Activated CD8-positive, alpha-beta memory T cell treated with anti-CD3 and anti-CD28 coated beads for 36 hours (primary cell): Measurements from ENCODE around the gene CDKL5. TPM values are rescaled to one million over a fixed set of nuclear protein-coding genes. Genes with fewer than 3 reads are reported as not detected.
"Not testable (repeated sequence)": the region's sequence is repeated elsewhere in the genome, so short reads cannot be mapped to it uniquely, and the experiment has no call there.

ENCODE experiments used
- CTCF ChIA-PET: fragments of 350-600 bp; sonication (Branson Sonifier 250); formaldehyde crosslinking; loops from one replicate; lab custom pipeline; 2021; ENCODE audit warnings: antibody characterized with exemption; lab: Charles Lee
- POLR2A ChIA-PET: fragments of 350-600 bp; sonication (Branson Sonifier 250); formaldehyde crosslinking; loops from one replicate; lab custom pipeline; 2021; ENCODE audit warnings: antibody characterized with exemption; lab: Charles Lee
- total RNA-seq, 2 experiments: library from RNA; stranded (reverse); gene quantifications; one replicate each; pipeline ENCODE4 v1.2.3, GENCODE V29; 2021

CDKL5 gene
- total RNA-seq, 2 experiments from 2014 or later, result 1.1 TPM

DNA sequence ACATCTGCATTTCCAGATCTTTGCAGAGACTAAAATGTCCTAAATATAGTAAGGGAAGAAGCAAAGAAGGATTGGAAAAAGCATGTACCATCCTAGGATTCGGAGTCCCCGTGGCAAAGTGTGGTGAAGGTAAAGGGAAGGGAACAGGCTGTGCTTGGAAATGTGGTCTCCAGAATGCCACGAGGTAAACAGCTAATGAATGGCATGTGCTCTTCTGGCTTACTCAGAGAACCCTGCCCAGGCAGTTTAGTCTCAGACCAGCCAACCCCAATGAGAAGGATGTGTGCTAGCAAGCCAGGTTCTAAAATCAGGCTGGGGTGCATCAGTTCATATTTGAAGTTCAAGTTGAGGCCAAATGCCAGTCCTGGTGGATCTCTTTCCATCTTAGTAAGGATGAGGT is 133.4 kb downstream of the CDKL5 start:
- POLR2A ChIA-PET, result no interaction called here
- CTCF ChIA-PET, result no interaction called here

DNA sequence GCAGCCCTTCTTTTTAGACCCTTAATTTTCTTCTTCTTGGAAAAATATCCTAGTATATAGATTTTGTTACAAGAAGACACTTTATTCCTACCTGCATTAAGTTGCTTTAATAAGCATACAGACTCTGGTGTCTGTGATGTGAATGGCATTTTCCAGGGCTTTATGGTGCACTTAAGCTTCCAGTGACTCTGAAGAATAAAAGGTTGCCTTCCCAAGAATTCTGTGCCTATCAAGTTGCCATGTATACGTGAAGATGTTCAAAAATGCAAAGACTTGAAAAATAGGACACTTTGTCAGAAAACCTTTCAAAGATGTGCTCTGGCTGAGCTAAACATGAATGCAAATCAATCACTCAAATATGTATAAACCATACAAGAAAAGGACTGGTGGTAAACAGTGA is 135.6 kb downstream of the CDKL5 start:
- ChIA-PET POLR2A (no interaction called here), CTCF (no interaction called here)

DNA sequence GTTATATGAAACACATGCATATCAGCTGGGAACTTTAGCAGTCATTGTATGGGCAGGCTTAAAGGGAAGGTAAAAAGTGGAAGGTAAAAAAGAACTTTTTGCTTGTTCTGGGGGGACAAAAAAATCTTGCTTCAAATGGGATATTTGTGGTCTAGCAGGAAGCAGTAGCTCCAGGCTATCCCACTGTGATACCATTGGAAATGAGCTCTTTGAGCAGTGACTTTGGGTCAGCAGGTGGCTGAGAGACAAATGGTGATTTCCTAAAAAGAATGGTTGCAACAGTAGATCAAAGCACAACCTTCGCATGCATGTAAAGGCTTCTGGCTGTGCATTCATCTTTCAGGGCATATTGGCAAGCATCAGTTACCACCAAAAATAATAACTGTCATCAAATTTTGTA is 140.3 kb downstream of the CDKL5 start:
- ChIA-PET POLR2A (no interaction called here), CTCF (no interaction called here)

DNA sequence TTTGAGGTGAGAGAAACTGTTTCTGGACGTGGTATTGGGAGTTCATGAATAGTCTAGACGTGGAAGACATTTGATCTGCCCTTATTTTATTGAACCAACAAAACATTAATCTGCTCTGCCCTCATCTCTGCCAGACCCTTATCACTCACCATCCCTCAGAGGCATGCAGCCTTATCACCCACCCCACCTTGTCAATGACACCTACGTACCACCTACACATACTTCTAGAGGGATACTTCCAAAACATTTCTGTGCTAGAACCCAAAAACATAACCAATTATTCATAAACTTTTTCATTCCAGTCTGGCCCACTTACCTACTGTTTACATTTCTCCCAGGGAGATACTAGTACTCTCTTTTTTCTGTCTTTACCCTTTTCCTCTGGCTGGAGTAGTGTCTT is 141.3 kb downstream of the CDKL5 start:
- ChIA-PET POLR2A (no interaction called here), CTCF (no interaction called here)

DNA sequence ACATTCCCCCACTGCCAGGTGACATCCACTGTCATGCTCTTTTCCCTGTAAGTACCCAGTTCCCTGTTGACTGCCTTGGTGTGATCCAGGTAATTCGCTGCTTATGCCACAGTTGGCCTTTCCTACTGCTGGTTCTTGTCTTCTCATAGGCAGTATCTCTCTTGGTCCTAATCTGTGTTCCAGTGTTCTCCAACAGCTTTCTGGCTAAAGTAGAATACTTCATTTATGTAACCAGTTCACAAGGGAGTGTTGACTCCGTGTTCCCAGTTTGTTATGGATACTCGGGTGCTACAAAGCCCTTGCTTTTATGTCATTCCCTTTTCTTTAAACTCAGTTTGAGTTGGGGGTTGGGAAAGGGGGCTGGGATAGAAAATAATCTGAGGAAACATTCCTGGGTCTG is 148.1 kb downstream of the CDKL5 start:
- CTCF ChIA-PET, result no interaction called here
- POLR2A ChIA-PET, result no interaction called here

DNA sequence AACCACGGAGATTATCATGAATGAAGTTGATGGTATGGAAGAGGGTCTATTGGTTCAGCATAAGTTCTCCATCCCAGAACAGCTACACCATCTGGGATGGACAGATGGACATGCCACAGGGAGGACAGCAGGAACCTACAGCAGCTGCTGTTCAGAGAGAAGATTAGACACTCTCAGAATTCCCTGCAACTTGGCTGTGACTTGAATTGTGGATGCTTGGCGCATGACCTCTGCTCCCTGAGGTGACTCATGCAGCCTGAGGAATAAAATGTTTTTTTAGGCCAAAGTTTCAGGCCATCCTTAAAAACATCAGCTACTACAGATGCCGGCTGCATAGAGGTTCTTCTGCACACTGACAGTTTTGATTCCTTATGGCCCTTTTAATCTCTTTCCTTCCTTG is 149.2 kb downstream of the CDKL5 start:
- POLR2A ChIA-PET, result no interaction called here
- CTCF ChIA-PET, result no interaction called here

DNA sequence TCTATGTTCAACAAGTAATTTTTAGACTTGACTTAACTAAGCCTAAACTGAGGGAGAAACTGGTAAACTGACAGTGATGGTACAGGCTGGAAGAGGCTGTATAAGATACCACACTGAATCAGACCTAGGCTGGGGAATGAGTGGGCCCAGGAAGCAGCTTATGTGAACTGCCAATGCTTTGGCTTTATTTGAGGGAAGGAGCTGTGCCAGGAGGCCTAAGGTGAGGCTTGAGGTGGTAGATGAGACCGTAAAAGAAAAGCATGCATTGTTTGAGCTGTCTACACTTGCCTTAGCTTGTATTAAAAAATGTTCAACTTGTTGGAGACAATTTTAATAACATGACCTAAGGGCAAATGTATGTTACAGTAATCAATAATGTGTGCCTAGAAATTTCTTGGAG is 150.3 kb downstream of the CDKL5 start:
- POLR2A ChIA-PET, result no interaction called here
- CTCF ChIA-PET, result no interaction called here

DNA sequence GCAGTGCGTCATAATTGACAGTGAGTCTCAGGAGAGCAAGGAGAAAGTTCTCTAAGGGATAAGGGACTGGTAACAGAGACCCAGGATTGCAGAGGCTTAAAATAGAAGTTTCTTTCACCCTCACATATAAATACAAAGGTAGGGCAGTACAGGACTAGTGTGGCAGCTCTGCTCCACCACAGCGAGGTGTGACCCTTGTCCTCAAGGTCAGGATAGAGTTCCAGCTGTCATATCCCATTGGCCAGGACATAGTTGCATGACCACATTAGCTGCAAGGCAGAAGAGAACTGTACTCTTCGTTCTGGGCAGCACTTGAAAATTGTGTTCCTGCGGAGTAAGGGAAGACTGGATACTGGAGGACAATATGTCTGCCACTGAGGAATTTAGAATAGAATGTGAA is 152.0 kb downstream of the CDKL5 start:
- POLR2A ChIA-PET, result no interaction called here
- CTCF ChIA-PET, result no interaction called here

DNA sequence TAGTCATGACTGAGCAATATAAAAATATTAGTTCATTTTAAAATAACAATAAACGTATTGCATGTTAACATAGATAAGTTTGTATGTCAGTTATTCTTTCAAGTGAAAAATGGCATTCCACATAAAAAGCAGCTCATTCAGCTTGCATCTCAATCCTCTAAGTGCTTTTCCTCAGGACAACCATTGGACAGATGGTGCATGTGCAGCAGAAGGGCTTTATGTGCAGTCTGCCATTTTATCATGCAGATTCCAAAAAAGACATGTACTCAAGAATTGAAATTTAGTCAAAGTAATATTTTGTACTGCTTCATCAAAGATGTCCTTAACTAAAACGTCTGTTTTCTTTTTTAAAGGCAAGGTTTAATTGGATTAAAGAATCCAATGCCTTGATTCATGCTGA is 153.1 kb downstream of the CDKL5 start:
- CTCF ChIA-PET, result no interaction called here
- POLR2A ChIA-PET, result no interaction called here

DNA sequence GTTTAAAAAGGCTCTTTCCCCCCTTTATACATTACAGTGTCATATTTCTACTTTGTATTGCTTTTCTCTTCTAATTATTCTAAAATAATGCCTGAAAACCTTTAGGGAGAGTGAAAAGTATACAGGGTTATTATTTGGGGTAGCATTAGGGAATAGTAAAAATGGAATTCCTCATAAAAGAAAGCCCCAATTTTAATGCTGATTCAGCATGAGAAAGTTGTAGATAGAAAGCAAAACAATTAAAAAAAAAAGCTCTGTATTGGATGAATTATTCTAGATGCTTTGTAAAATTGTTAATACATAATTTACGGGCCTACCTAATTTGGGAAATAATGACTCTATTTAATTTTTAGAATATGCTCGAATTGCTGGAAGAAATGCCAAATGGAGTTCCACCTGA is 154.1 kb downstream of the CDKL5 start:
- ChIA-PET CTCF (no interaction called here), POLR2A (no interaction called here)

DNA sequence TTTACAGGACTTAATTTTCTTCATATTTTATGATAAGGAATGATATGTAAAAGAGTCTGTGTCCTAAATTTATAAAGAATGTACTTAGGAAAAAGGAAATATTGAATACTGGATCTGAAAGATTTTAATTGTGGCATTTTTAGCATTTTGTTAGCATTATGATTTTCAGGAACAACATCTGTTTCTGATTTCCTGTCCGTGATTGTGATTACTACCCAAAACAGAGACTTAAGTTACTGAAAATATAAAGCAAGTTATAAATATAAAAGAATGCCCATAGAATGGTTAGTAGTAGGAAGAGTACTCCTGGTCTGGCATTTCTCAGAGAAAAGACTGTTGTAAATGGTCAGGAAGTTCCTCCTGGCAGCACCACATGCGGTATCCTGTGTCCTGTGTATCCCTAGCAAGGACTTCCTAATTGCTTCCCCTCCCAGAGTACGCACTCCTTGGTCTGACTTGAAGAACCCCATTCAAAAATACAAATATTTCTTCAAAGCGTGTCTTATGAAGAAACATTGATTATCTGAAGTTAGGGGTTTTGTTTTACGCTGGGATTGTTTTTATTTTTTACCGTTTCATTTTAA is 157.6 kb downstream of the CDKL5 start:
- CTCF ChIA-PET, result no interaction called here
- POLR2A ChIA-PET, result no interaction called here

DNA sequence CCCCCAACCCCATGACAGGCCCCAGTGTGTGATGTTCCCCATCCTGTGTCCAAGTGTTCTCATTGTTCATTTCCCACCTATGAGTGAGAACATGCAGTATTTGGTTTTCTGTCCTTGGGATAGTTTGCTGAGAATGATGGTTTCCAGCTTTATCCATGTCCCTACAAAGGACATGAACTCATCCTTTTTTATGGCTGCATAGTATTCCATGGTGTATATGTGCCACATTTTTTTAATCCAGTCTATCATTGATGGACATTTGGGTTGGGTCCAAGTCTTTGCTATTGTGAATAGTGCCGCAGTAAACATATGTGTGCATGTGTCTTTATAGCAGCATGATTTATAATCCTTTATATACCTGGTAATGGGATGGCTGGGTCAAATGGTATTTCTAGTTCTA is 163.9 kb downstream of the CDKL5 start:
- POLR2A ChIA-PET, CTCF ChIA-PET: not testable (repeated sequence)

DNA sequence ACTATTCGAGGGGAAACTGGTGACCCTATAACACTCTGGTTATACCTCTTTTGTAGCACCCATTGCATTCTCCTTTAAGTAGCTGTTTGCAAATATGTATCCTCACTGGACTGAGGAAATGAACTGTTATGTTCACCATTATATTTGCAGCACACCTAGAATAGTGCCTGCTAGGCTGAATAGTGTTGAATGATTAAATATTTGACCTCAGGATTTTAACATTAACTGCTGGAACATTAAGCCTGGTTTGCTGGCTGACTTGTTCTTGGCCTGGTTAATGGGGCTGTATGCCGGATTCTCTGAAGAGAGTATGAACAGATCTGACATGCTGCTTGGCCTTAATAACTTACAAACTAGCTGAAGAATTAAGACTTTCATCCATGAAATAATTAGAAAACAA is 166.4 kb downstream of the CDKL5 start:
- ChIA-PET CTCF (no interaction called here), POLR2A (no interaction called here)

DNA sequence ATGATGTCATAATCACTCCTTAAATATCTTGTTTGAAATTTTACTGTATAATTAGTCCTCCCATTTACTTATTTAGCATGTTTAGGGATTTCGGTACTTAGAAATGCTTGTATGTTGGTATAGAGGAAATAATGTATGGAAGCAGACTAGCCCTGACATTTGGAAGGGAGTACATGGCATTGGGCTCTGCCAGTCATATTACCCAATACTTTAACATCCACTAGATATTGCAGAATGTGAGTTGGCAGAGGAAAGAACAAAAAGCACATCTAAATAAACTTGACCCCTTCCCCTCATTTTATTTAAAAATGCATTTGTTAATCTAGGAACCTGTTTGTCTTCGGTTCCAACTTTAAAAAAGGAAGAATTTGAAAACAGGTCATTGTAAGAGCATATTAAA is 168.7 kb downstream of the CDKL5 start:
- POLR2A ChIA-PET, result no interaction called here
- CTCF ChIA-PET, result no interaction called here

DNA sequence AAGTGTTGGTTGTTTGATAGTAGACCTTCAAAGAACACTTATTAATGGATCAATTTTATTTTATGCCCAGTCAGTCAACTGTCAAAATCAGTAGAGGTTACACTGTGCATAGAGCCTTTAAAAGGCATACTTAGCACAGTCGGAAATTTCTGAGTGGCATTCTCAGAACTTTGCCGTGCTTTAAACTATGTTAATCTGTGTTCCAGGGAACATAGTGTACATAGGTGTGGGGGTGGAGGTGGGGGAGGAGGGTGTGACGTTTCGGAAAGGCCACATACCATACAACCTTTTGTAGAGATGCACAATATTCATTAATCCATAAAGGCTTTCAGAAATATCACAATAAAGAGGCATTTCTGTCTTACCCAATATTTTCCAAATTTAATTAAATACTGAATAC is 170.7 kb downstream of the CDKL5 start:
- ChIA-PET POLR2A (no interaction called here), CTCF (no interaction called here)

DNA sequence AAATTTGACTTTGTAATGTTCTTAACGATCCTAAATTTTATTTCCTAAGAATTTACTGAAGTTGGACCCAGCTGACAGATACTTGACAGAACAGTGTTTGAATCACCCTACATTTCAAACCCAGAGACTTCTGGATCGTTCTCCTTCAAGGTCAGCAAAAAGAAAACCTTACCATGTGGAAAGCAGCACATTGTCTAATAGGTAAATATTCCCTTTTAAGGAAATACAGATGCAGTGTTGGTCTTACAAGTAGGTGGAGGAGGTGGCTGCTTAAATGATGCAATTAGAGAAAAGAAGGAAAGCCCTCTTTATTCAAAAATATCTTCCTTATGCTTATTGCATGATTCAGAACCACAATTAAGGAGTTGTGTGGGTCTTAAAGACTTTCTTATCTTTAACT is 173.0 kb downstream of the CDKL5 start:
- POLR2A ChIA-PET, result no interaction called here

DNA sequence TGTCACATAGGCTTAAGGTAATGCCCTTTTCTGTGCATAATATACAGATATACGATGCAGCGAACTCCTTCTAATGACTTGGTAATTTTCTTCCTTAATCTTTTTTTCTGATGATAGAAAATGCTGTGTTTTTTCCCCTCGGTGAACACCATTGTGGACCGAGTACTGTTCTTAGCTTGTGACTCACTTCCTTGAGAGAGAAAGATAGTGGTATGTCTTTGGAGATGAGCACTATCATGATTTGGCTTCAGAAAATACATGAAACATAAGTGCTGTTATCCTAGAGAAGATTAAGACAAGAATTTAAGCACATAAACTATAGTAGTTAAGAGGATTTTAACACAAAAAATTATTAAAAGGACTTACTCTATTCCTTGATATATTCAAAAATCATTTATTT is 182.6 kb downstream of the CDKL5 start:
- CTCF ChIA-PET, result no interaction called here

More for the DNA sequence above, 173.0 kb downstream of the CDKL5 start:
- CTCF ChIA-PET, result no interaction called here

DNA sequence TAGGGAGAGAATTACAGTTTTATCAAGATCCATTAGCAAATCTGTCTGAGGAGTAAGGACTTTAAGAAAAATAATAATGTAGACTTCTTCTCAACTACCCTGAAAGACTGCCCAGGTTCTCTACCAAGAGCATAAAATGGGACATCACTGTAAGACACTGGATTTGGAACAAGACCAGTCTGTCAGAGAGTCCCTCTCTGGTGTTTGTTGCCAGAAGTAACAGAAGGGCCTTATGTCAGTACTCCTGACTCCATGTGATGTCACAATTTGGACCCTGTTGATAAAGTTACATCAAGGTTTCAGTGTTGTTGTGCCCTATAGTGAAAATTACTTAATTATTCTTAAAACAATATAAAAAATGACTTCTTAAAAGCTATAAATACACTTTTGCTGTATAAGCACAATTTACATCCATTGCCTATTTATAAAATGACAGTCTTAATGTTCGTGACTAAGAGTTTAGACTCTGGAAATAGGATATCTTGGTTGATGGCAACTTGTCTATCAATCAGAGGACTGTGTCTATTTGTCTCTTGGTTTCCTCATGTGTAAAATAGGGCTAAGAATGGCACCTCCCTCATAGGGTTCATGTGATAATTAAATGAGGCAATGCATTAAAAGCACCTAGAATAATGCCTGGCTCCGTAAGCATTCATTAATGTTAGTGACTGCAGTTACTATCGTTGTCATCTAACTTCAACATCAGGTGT is 188.7 kb downstream of the CDKL5 start:
- POLR2A ChIA-PET, result no interaction called here
- CTCF ChIA-PET, result no interaction called here

More for the DNA sequence above, 182.6 kb downstream of the CDKL5 start:
- POLR2A ChIA-PET, result no interaction called here

DNA sequence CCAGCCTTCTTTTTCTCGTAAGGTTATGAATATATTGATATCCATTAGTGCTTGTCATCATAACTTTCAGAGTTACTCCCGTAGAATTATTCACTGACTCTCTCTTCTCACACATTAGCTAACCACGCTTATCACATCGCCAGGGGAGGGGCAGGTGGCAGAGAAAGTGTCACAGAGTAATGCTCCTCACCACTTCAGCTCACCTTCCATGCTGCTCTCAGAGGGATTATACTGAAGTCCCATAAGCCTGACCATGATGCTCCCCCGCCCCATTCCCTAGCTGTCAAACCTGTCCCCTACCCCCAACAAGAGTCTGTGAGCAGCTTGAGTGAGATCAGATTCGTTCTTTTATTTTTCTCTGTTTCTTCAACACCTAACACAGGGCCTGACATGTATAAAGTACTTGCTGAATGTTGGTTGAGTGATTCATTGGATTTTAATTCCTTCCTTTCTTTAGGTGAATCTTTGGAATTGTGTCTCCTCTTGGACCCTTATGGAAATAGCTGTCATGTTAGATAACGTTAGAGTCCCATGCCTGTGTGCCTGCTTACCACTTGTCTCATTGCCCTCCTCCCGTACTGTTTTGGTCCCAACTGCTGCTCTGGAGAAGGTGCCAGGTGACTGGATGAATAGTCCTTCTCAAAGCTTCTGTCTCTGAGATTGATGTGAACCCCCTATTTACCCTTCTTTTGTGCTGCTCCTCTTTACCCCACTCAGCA is 191.4 kb downstream of the CDKL5 start:
- ChIA-PET CTCF (interaction anchor here (0.5 kb wide), 1 partner anchor 117 kb away, joined by 3 read pairs; no protein-coding TSS in a partner anchor), POLR2A (no interaction called here)

DNA sequence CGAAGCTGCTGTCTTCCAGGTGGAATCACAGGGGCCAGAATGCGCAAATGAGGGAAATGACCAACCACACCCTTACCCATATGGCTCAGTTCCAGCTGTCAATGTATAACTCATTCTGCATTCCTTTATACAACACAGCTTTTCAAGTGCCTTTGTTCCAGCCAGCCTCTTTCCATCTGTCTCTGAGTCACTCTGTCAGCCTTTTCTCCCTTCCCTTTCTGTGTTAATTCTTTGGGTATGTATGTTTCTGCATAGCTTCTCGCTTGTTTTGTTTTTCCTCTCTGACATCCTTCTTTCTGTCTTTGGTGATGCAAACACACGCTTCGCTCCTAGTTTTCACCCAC is 192.0 kb downstream of the CDKL5 start:
- POLR2A ChIA-PET, result no interaction called here
- CTCF ChIA-PET, result no interaction called here

DNA sequence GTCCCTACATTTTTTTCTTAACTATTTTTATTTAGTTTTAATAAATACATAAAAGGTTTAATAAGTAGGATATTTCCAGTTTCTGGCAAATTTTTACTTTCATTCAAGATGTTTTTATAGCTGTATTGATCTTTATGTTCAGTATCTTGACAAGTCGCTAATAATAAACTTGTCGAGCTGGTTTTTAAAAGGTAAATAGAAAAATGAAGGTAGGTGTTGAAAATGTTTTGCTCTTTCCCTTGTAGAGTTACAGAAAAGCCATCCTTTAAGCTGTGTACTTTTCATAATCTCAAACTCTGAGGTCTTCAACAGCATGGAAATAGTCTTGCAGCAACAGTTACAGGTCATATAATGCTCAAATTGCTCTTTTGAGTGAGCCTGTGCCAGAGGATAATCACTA is 193.9 kb downstream of the CDKL5 start:
- CTCF ChIA-PET, result no interaction called here
- POLR2A ChIA-PET, result no interaction called here
